Hepatocyte (in vitro differentiated cells): ENCODE measurements around the gene INPP5F.

ENCODE experiments used
- EZH2phosphoT487 ChIP-seq: fragments of 200-600 bp; sonication (generic); IDR thresholded peaks from one replicate; pipeline ENCODE4 v1.6.1; 2018; ENCODE audit warnings: antibody characterized with exemption, mild to moderate bottlenecking, low read depth, moderate library complexity; ENCODE audit not compliant: unreplicated experiment, severe bottlenecking
- TF ChIP-seq, protein P1 (sequence below): fragments of 200-600 bp; sonication (generic); IDR thresholded peaks from 2 replicates; pipeline ENCODE4 v1.5.1; 2016; ENCODE audit warnings: antibody characterized with exemption, mild to moderate bottlenecking; ENCODE audit not compliant: poor library complexity

DNA sequence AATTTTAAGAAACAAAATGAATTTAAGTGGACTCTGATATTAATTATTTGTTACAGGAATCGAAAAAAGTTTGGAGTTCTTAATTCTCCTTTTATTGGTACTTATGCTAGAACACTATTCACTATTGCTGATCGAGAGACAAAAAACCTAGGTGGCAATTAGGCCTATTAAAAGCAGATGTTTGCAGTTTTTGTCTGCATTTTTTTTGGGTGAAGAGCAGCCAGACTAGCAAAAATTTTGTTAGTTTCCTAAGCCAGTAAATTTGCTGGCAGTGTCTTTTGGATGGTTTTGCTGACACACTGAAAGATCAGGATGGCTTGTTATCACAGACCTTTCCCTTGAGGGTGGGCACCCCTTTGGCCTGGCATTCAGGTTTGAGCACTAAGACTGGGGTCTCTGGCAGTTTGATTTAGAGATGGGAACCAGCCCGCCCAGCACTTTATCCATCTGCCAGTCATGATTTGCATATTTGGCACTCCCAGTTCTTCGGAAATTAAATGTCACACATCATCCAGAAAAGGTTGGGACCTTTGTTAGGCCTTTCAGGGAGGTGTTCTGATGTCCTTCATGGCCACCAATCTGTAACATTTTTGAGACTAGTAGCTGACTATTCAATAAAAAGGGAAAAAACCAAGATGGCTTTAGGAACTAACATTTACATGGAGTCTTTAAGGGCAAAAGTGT, 57.3 kb downstream of the INPP5F start:
- TF ChIP-seq EZH2phosphoT487, result no peak
- TF ChIP-seq, protein P1, sequence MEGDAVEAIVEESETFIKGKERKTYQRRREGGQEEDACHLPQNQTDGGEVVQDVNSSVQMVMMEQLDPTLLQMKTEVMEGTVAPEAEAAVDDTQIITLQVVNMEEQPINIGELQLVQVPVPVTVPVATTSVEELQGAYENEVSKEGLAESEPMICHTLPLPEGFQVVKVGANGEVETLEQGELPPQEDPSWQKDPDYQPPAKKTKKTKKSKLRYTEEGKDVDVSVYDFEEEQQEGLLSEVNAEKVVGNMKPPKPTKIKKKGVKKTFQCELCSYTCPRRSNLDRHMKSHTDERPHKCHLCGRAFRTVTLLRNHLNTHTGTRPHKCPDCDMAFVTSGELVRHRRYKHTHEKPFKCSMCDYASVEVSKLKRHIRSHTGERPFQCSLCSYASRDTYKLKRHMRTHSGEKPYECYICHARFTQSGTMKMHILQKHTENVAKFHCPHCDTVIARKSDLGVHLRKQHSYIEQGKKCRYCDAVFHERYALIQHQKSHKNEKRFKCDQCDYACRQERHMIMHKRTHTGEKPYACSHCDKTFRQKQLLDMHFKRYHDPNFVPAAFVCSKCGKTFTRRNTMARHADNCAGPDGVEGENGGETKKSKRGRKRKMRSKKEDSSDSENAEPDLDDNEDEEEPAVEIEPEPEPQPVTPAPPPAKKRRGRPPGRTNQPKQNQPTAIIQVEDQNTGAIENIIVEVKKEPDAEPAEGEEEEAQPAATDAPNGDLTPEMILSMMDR, result no peak
